ENCODE measurements around the gene TAS2R30. TPM values are rescaled to one million over a fixed set of nuclear protein-coding genes. Genes with fewer than 3 reads are reported as not detected.
A peak's percentile ranks its signal among the peaks of the same experiment; 100 is the strongest.
"Not testable (repeated sequence)": the region's sequence is repeated elsewhere in the genome, so short reads cannot be mapped to it uniquely, and the experiment has no call there.

TAS2R30 gene
- total RNA-seq, 1 donor from 2014 or later: 3.5 TPM

DNA sequence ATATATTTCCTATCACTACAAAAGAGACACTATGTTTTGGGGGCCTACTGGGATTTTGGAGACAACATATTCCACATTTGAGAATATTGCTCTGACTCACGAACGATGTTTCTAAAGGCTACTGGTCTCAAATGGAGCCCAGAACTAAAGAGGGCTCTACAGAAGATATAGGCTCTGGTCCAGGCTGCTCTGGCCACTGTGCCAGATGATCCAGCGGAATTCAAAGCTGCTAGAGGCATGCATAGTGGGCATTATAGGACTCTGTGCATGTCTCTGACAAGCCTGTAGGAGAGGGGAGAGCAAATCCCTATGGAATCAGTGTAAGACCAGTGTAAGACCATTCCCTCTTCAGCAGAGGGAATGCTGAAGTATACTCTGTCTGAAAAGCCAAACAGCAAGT, 4.1 kb downstream of the TAS2R30 start:
- DNase-seq (ENCODE audit: extremely low read depth, low read depth, low spot score): no peak

DNA sequence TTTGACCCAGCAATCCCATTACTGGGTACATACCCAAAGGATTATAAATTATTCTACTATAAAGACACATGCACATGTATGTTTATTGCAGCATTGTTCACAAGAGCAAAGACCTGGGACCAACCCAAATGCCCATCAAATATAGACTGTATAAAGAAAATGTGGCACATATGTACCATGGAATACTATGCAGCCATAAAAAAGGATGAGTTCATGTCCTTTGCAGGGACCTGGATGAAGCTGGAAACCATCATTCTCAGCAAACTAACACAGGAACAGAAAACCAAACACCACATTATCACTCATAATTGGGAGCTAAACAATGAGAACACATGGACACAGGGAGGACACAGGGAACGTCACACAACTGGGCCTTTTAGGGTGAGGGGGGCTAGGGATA, 20.3 kb downstream of the TAS2R30 start:
- DNase-seq (ENCODE audit: extremely low read depth, low read depth, low spot score): not testable (repeated sequence)

DNA sequence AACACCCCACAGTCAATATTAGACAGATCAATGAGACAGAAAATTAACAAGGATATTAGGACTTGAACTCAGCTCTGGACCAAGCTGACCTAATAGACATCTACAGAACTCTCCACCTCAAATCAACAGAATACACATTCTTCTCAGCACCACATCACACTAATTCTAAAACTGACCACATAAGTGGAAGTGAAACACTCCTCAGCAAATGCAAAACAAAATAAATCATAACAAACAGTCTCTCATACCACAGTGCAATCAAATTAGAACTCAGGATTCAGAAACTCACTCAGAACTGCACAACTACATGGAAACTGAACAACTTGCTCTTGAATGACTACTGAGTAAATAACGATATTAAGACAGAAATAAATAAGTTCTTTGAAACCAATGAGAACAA, 23.2 kb downstream of the TAS2R30 start:
- not testable (repeated sequence) for DNase-seq (ENCODE audit: extremely low read depth, low read depth, low spot score)

DNA sequence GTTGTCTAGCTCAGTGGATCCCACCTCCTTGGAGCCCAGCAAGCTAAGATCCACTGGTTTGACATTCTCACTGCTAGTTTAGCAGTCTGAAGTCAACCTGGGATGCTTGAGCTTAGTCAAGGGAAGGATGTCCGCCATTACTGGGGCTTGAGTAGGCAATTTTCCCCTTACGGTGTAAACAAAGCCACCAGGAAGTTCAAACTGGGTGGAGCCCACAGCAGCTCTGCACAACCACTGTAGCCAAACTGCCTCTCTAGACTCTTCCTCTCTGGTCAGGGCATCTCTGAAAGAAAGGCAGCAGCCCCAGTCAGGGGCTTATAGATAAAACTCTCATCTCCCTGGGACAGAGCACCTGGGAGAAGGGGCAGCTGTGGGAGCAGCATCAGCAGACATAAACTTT, 25.6 kb downstream of the TAS2R30 start:
- DNase-seq (ENCODE audit: extremely low read depth, low read depth, low spot score): no peak

DNA sequence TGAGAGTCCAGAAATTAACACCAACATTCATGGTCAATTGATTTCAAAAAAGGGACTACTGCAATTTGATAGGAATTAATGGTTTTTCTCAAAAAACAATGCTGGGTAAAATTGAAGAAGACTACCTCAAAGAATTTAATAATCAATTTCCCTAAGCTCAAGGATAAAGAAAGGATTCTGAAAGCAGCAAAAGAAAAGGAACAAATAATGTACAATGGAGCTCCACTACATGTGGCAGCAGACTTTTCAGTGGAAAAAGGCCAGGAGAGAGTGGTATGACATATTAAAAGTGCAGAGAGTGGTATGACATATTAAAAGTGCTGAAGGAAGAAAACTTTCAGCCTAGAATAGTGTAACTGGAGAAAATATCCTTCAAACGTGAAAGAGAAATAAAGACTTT, 26.7 kb downstream of the TAS2R30 start:
- no peak for DNase-seq (ENCODE audit: extremely low read depth, low read depth, low spot score)

DNA sequence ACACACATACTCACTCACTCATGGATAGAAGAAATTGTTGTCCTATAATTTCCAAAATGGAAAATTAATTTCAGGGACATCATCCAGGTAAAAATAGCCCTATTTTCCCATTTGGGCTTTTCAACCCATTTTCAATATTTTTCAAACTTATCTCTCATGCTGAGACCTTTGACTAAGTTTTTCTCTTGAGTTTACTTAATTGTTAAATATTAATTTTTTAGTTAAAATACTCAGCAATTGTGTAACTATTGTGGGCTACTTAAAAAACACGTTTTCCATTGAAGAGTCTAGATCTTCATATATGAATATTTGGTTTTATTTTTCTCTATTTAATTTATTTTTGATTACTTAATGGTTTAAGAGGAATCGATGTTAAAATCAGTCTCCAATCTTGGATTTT, 28.2 kb downstream of the TAS2R30 start:
- DNase-seq (ENCODE audit: extremely low read depth, low read depth, low spot score): no peak

DNA sequence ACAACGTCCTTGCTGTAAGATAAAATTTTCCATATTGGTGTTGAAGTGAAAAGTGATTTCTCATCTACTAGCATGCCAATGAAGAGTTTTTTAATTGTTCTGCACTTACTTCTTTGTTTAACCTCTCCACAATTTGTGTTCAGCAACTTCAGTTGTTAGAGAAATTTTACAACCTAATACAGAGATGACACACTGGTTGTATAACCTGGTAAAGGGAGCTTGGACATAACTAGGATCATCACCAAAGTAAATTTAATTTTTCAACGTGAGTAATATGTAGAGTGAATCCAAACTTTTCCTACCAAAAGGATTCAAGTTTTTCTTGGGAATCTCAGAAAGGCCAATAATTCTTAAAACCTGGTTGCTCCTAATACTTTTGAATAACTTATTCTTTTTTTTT, 28.9 kb downstream of the TAS2R30 start:
- DNase-seq (ENCODE audit: extremely low read depth, low read depth, low spot score): no peak

DNA sequence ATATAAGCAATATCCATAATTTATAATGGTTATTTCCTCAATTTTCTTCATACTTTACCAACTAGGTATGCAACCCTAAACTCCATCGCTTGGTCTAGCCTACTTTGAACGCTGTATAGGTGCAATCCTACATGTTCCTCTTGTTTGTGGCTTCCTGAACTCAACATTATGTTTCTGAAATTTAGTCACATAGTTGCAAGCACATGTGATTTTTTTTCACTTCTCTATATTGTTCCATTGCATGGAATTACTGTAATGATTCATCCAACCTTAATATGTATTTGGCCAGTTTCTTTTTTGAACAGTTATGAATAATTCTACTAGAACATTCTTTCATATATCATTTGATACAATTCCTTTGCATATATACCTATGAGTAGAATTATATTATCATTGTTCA, 39.5 kb downstream of the TAS2R30 start:
- not testable (repeated sequence) for DNase-seq (ENCODE audit: extremely low read depth, low read depth, low spot score)

DNA sequence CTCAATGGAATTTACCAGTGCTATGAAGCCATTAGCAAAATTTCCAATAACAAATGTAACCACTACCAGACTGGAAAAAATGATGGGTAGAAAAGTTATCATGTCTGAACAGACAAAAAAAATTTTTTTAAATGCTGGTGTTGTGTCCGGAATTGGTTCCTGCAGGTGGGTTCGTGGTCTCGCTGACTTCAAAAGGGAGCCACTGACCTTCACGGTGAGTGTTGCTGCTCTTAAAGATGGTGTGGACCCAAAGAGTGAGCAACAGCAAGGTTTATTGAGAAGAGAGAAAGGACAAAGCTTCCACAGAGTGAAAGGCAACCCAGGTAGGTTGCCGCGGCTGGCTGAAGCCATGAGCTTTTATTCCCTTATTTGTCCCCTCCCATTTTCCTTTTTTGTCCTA, 42.3 kb downstream of the TAS2R30 start, which contains the start of gene TAS2R43:
Gene TAS2R43, minus strand, starts transcription at position 186 of the 400 bp plus-strand sequence. Its CDS starts 84 bp downstream, at position 102.
- no peak for DNase-seq (ENCODE audit: extremely low read depth, low read depth, low spot score)

DNA sequence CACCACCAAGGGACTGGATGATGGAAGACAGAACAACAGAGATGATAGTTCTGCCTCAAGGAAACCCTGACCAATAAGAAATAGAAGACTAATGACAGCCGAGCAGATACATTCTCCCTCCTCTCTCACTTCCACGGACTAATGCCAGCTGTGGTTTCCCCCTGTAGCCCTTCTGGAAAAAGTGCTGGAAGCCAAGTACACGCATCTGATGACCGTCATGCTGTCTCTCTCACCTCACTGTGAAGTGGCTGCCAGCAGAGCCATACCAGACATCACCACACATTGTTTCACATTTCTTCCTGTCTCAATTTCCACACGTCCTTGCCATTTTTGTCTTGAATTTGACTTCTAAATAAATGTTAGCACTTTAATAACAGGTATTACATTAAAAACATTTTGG, 45.2 kb downstream of the TAS2R30 start:
- DNase-seq (ENCODE audit: extremely low read depth, low read depth, low spot score): no peak

DNA sequence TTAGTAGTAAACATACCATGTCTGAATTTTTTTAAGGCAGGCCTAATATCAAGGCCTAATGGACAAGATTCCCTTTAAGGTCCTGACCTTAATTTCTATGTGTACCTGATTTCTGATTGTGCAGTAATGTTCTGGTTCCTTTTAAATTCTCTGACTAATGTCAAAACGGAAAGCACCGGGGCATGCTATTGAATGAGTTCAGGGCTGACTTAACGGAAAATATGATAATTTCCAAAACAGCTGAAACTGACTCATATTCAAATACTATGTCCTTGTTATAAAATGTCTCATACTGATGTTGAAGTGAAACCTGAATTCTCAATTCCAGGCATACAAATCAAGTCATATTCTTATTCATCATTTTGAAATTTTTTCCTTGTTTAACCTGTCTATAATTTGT, 49.0 kb downstream of the TAS2R30 start:
- DNase-seq (ENCODE audit: extremely low read depth, low read depth, low spot score): peak; percentile 12

Other genes starting within 250 kb of the TAS2R30 start
- 2.7 TPM in 1 of 2 replicates, not detected in the other for gene TAS2R13, start 225.1 kb downstream of the TAS2R30 start, total RNA-seq
- gene PRH2, start 205.4 kb downstream of the TAS2R30 start, total RNA-seq: not detected in 2 replicates
- 1.6 and 5.5 TPM in 2 replicates for gene TAS2R14, start 195.4 kb downstream of the TAS2R30 start, total RNA-seq
- 0.15 and 2.0 TPM in 2 replicates for gene TAS2R50, start 147.7 kb downstream of the TAS2R30 start, total RNA-seq
- 0.34 and 1.8 TPM in 2 replicates for gene TAS2R20, start 136.3 kb downstream of the TAS2R30 start, total RNA-seq
- 1.0 and 6.9 TPM in 2 replicates for gene TAS2R19, start 112.0 kb downstream of the TAS2R30 start, total RNA-seq
- gene TAS2R31, start 103.2 kb downstream of the TAS2R30 start, total RNA-seq: 0.44 and 2.9 TPM in 2 replicates
- 1.6 TPM in 1 of 2 replicates, not detected in the other for gene TAS2R46, start 72.3 kb downstream of the TAS2R30 start, total RNA-seq
- 1.3 TPM in 1 of 2 replicates, not detected in the other for gene TAS2R43, start 42.3 kb downstream of the TAS2R30 start, total RNA-seq
- gene SMIM10L1, start 36.5 kb upstream of the TAS2R30 start, total RNA-seq: 5.8 and 9.7 TPM in 2 replicates
- gene TAS2R42, start 52.3 kb upstream of the TAS2R30 start, total RNA-seq: not detected in 2 replicates
- not detected in 2 replicates for gene PRB3, start 135.1 kb upstream of the TAS2R30 start, total RNA-seq
- gene PRB4, start 175.8 kb upstream of the TAS2R30 start, total RNA-seq: not detected in 2 replicates

Data from glomerular endothelial cell (primary cell).